Skeletal muscle tissue (tissue), 4 donors: Measurements from ENCODE around the gene NPAS3. TPM values are rescaled to one million over a fixed set of nuclear protein-coding genes. Genes with fewer than 3 reads are reported as not detected.
A peak's percentile ranks its signal among the peaks of the same experiment; 100 is the strongest.

ENCODE experiments used
- H3K27ac ChIP-seq: one replicate; pipeline ENCODE4 v1.7.0; 2013; ENCODE audit warnings: mild to moderate bottlenecking, low read depth, low read length, inconsistent platforms
- H3K27me3 ChIP-seq, 3 donors: one replicate each; pipeline ENCODE4 v1.7.0; 2013; ENCODE audit warnings: low read length in 3 of 3; ENCODE audit not compliant: control insufficient read depth in 3 of 3, insufficient read depth in 3 of 3
- H3K36me3 ChIP-seq, 3 donors: one replicate each; pipeline ENCODE4 v1.7.0; 2013; ENCODE audit warnings: low read length in 3 of 3; ENCODE audit not compliant: control insufficient read depth in 3 of 3, insufficient read depth in 3 of 3
- H3K4me1 ChIP-seq, 3 donors: one replicate each; pipeline ENCODE4 v1.7.0; 2013; ENCODE audit warnings: low read length in 3 of 3, mild to moderate bottlenecking in 3 of 3; ENCODE audit not compliant: control insufficient read depth in 3 of 3, insufficient read depth in 3 of 3
- H3K4me3 ChIP-seq, 3 donors: one replicate each; pipeline ENCODE4 v1.7.0; 2013; ENCODE audit warnings: low read length in 3 of 3
- H3K9ac ChIP-seq, 3 donors: one replicate each; pipeline ENCODE4 v1.7.0; 2013; ENCODE audit warnings: low read length in 3 of 3, mild to moderate bottlenecking in 3 of 3, moderate library complexity in 2 of 3, low read depth in 1 of 3
- H3K9me3 ChIP-seq, 3 donors: one replicate each; pipeline ENCODE4 v1.7.0; 2013; ENCODE audit warnings: low read length in 3 of 3; ENCODE audit not compliant: control insufficient read depth in 3 of 3
- total RNA-seq: library from RNA; depleted of rRNA; stranded (reverse); fragments of >200 nt; gene quantifications from one replicate; pipeline ENCODE4 v1.2.3, GENCODE V29; 2014
- donor health status: Osteomylitis.

NPAS3 gene
- total RNA-seq, 1 donor from 2014 or later, result 9.9 TPM

- no peaks in the 10 kb centered on the region for H3K36me3 ChIP-seq
- H3K4me1 ChIP-seq, result no peaks in the 10 kb centered on the region
- H3K27me3 ChIP-seq, result peaks cover 0 to 3% (median 0%) of the 10 kb centered on the region in 3 donors
- no peak overlapping the region for H3K4me3 ChIP-seq
- H3K9ac ChIP-seq, result no peak overlapping the region
- H3K27ac ChIP-seq, result no peak overlapping the region
- H3K9me3 ChIP-seq, result no peaks in the 10 kb centered on the region
Observed at GRCh38 chr14:33285902-33286700, 347.4 kb downstream of the NPAS3 start.

- no peak overlapping the region for H3K9ac ChIP-seq
- H3K36me3 ChIP-seq, result no peaks in the 10 kb centered on the region
- H3K27ac ChIP-seq, result no peak overlapping the region
- H3K9me3 ChIP-seq, result no peaks in the 10 kb centered on the region
- H3K4me1 ChIP-seq, result no peaks in the 10 kb centered on the region
- H3K4me3 ChIP-seq, result no peak overlapping the region
- H3K27me3 ChIP-seq, result peaks cover 0 to 3% (median 0%) of the 10 kb centered on the region in 3 donors
Observed at GRCh38 chr14:33287189-33287588, 348.5 kb downstream of the NPAS3 start.

GRCh38 chr14:33290641-33291040, 352.0 kb downstream of the NPAS3 start:
- H3K9ac ChIP-seq, result no peak overlapping the region
- no peak overlapping the region for H3K27ac ChIP-seq
- no peaks in the 10 kb centered on the region for H3K36me3 ChIP-seq
- no peak overlapping the region for H3K4me3 ChIP-seq
- no peaks in the 10 kb centered on the region for H3K4me1 ChIP-seq
- peaks cover 0 to 3% (median 0%) of the 10 kb centered on the region in 3 donors for H3K27me3 ChIP-seq
- no peaks in the 10 kb centered on the region for H3K9me3 ChIP-seq

- no peaks in the 10 kb centered on the region for H3K27me3 ChIP-seq
- no peaks in the 10 kb centered on the region for H3K9me3 ChIP-seq
- H3K36me3 ChIP-seq, result no peaks in the 10 kb centered on the region
- H3K9ac ChIP-seq, result no peak overlapping the region
- no peak overlapping the region for H3K4me3 ChIP-seq
- H3K27ac ChIP-seq, result no peak overlapping the region
- no peaks in the 10 kb centered on the region for H3K4me1 ChIP-seq
Observed at GRCh38 chr14:33291529-33292104, 352.9 kb downstream of the NPAS3 start.

- Histone ChIP-seq H3K9ac (no peak overlapping the region), H3K9me3 (no peaks in the 10 kb centered on the region), H3K27ac (no peak overlapping the region), H3K27me3 (no peaks in the 10 kb centered on the region), H3K4me1 (no peaks in the 10 kb centered on the region), H3K36me3 (no peaks in the 10 kb centered on the region), H3K4me3 (no peak overlapping the region)
Observed at GRCh38 chr14:33294419-33294818, 355.7 kb downstream of the NPAS3 start.

- no peak overlapping the region for H3K27ac ChIP-seq
- H3K9ac ChIP-seq, result no peak overlapping the region
- H3K4me3 ChIP-seq, result no peak overlapping the region
- no peaks in the 10 kb centered on the region for H3K36me3 ChIP-seq
- no peaks in the 10 kb centered on the region for H3K9me3 ChIP-seq
- no peaks in the 10 kb centered on the region for H3K27me3 ChIP-seq
- no peaks in the 10 kb centered on the region for H3K4me1 ChIP-seq
Observed at GRCh38 chr14:33297565-33297964, 358.9 kb downstream of the NPAS3 start.

GRCh38 chr14:33307691-33308251, 369.1 kb downstream of the NPAS3 start:
- peak overlapping the region in 1 of 3 donors; percentile 16 for H3K4me3 ChIP-seq
- H3K9ac ChIP-seq, result no peak overlapping the region
- H3K36me3 ChIP-seq, result no peaks in the 10 kb centered on the region
- H3K27ac ChIP-seq, result no peak overlapping the region
- no peaks in the 10 kb centered on the region for H3K27me3 ChIP-seq
- no peaks in the 10 kb centered on the region for H3K9me3 ChIP-seq
- H3K4me1 ChIP-seq, result no peaks in the 10 kb centered on the region

- Histone ChIP-seq H3K36me3 (no peaks in the 10 kb centered on the region), H3K4me3 (no peak overlapping the region), H3K27me3 (no peaks in the 10 kb centered on the region), H3K9me3 (no peaks in the 10 kb centered on the region), H3K27ac (no peak overlapping the region), H3K4me1 (no peaks in the 10 kb centered on the region), H3K9ac (no peak overlapping the region)
Observed at GRCh38 chr14:33309106-33309505, 370.4 kb downstream of the NPAS3 start.

- Histone ChIP-seq H3K27me3 (no peaks in the 10 kb centered on the region), H3K4me1 (no peaks in the 10 kb centered on the region), H3K9me3 (no peaks in the 10 kb centered on the region), H3K9ac (no peak overlapping the region), H3K27ac (no peak overlapping the region), H3K4me3 (no peak overlapping the region), H3K36me3 (no peaks in the 10 kb centered on the region)
Observed at GRCh38 chr14:33315217-33315616, 376.5 kb downstream of the NPAS3 start.

GRCh38 chr14:33315721-33316120, 377.0 kb downstream of the NPAS3 start:
- Histone ChIP-seq H3K4me3 (no peak overlapping the region), H3K27ac (no peak overlapping the region), H3K4me1 (no peaks in the 10 kb centered on the region), H3K27me3 (no peaks in the 10 kb centered on the region), H3K36me3 (no peaks in the 10 kb centered on the region), H3K9me3 (no peaks in the 10 kb centered on the region), H3K9ac (no peak overlapping the region)
